Ishikawa (cell line): ENCODE measurements around the gene QSOX1.

ENCODE experiments used
- CEBPB ChIP-seq: IDR thresholded peaks from 2 replicates; pipeline ENCODE4 v1.6.1; 2012
- CREB1 ChIP-seq: IDR thresholded peaks from 2 replicates; pipeline ENCODE4 v1.6.1; 2012; ENCODE audit warnings: low read depth
- EGR1 ChIP-seq: IDR thresholded peaks from 2 replicates; pipeline ENCODE4 v1.6.1; 2012
- EP300 ChIP-seq: IDR thresholded peaks from 2 replicates; pipeline ENCODE4 v1.6.1; 2012; ENCODE audit warnings: borderline replicate concordance
- FOXM1 ChIP-seq: IDR thresholded peaks from 2 replicates; pipeline ENCODE4 v1.6.1; 2012; ENCODE audit warnings: low read depth, borderline replicate concordance
- MAX ChIP-seq: IDR thresholded peaks from 2 replicates; pipeline ENCODE4 v1.6.1; 2012
- NFIC ChIP-seq: IDR thresholded peaks from 2 replicates; pipeline ENCODE4 v1.6.1; 2012
- RAD21 ChIP-seq: IDR thresholded peaks from 2 replicates; pipeline ENCODE4 v1.6.1; 2012; ENCODE audit warnings: low read depth
- REST ChIP-seq: IDR thresholded peaks from 2 replicates; pipeline ENCODE4 v1.6.1; 2012; ENCODE audit warnings: low read depth, mild to moderate bottlenecking
- TAF1 ChIP-seq: IDR thresholded peaks from 2 replicates; pipeline ENCODE4 v1.6.1; 2012; ENCODE audit warnings: low read depth, mild to moderate bottlenecking
- TCF12 ChIP-seq: IDR thresholded peaks from 2 replicates; pipeline ENCODE4 v1.6.1; 2012; ENCODE audit warnings: low read depth
- TEAD4 ChIP-seq: IDR thresholded peaks from 2 replicates; pipeline ENCODE4 v1.6.1; 2012
- ZBTB7A ChIP-seq: IDR thresholded peaks from 2 replicates; pipeline ENCODE4 v1.6.1; 2012; ENCODE audit warnings: low read depth
- TF ChIP-seq, protein P1 (sequence below): IDR thresholded peaks from 2 replicates; pipeline ENCODE4 v1.6.1; 2012

The QSOX1 gene

GRCh38 chr1:180211156-180211859 is 56.6 kb downstream of the QSOX1 start:
- no peak for TF ChIP-seq TAF1

- TF ChIP-seq CREB1 (no peak), MAX (no peak), EGR1 (no peak), TEAD4 (no peak), TCF12 (no peak)
Measured at GRCh38 chr1:180211860-180212229, 57.2 kb downstream of the QSOX1 start.

DNA sequence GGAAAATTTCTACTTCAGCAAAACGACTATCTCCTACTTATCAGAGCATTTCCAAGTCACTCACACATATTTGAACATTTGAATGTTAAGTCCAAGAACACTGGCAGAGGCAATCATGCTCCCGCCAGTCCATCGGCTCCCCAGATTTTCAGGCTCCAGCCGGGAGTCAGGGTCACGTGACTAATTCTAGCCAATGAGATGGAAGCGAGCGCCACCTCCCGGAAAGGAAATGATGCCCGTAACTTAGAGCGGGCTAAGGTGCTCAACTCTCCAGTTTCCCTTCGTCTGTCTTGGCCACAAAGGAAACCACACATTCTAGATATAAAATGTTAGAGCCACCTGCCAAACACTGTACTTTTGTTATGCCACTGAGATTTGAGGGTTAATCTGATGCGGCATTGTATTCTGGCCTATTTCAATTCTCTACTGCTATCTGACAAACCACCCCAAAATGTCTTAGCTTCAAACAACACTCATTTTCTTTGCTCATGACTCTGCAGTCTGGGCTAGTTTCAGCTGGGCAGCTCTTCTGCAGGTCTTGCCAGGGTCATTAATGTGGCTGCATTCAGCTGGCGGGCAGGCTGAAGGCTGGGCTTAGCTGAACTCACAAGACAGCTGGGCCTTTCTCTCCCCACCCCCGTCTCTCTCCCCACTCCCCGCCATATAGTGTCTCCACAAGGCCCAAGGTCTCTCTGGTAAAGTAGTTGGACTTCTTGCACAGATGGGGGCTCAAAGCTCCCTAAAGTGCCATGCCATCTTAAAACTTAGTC is 58.9 kb downstream of the QSOX1 start:
- no peak for TF ChIP-seq CEBPB
- TF ChIP-seq, protein P1, sequence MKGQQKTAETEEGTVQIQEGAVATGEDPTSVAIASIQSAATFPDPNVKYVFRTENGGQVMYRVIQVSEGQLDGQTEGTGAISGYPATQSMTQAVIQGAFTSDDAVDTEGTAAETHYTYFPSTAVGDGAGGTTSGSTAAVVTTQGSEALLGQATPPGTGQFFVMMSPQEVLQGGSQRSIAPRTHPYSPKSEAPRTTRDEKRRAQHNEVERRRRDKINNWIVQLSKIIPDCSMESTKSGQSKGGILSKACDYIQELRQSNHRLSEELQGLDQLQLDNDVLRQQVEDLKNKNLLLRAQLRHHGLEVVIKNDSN, result peak; percentile 47; the same call in 1 of the 2 replicates

DNA sequence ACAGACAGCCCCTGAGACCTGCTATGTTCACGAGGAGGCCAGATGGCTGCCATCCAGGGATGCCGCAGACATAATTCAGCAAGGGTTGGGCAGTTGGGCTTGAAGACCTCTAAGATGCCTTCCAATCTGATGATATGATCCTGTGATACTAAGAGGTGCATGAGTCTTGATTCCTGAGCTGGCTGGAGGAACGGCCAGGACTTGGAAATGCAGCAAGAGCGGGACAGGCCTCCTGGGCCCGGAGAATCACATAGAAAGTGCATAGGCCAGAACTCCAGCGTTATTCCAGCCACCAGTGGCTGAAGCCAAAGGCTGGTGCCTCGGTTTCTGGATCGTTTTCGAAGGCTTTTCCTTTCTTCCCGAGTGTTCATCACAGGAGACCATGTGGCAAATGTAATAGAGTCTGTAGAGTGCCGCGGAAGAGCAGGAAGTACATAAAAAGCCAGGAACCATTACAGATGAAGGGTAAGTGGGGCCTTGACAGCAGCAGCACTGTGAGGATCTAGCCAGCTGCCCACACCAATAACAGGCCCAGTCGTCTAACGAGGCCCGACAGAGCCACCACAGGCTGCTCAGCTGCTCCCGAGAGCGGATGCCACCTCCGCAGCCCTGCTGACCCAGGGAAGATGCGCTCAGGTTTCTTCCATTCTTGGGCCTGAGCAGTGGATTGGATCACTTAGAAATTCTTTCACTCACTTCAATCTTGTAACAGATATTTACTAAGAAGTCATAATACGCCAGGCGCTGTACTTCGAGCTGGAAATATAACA is 61.4 kb downstream of the QSOX1 start:
- TF ChIP-seq EGR1 (no peak), EP300 (no peak), CREB1 (no peak), NFIC (no peak), TAF1 (no peak), REST (no peak)

- TF ChIP-seq ZBTB7A (no peak), EGR1 (no peak), NFIC (no peak), CEBPB (no peak), CREB1 (no peak), FOXM1 (no peak), REST (no peak), TEAD4 (no peak), TCF12 (no peak), TAF1 (no peak), RAD21 (no peak)
Measured at GRCh38 chr1:180217006-180217405, 62.3 kb downstream of the QSOX1 start.

DNA sequence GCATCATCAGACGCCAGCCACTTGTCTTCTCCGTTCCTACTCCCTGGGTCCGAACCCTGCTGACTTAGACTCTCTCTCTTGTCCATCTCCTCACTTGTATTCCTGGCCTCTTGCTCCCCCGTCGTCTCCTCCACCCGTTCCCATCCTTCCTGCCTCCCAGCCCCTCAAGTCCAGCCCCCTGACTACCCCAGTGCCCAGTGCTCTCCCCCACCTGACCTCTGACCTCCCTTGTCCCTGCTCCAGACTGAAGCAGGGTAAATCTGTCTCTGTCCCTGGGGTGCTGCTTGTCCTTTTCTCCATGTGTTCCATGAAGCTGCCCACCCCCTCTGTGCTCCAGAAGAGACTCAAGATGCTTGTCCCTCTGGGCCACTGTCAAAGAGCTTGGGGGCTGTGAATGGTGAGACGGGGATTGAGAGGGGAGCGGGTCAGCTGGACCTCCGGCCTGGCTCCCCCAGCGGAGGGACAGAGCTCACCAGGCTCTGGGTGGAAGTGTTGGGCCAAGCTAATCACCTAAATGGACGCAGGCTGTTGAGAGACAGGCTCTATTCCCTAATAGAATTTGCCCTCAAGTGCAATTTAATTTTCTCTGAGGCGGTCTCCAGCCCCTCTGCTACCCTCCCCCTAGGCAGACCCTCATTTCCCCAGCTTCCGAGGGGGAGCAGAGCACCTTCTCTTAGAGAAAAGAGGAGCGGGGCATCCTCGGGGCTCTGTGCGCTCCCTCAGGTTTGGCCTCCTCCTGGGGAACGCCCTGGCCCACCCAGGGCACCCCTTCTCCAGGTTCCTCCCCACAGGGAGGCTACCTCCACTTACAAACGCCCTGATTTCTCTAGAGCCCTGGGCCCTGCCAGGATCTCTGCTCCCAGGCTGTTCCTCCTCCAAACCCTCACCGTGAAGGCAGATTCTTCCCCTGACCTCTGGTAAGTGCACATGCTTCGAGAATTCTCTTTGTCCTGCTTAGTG is 64.4 kb downstream of the QSOX1 start:
- TF ChIP-seq, protein P1, result no peak
- TF ChIP-seq EGR1, result no peak
